Skeletal muscle satellite cell (primary cell): ENCODE results near the gene OR2T11. TPM values are rescaled to one million over a fixed set of nuclear protein-coding genes. Genes with fewer than 3 reads are reported as not detected.
"Not testable (repeated sequence)": the region's sequence is repeated elsewhere in the genome, so short reads cannot be mapped to it uniquely, and the experiment has no call there.

Experiments
- H3K27me3 ChIP-seq: 2 replicates; pipeline ENCODE4 v1.7.0; 2013; ENCODE audit warnings: low read length; ENCODE audit not compliant: control insufficient read depth, insufficient read depth
- H3K36me3 ChIP-seq: 2 replicates; pipeline ENCODE4 v1.7.0; 2013; ENCODE audit warnings: mild to moderate bottlenecking, control low read depth, low read length; ENCODE audit not compliant: insufficient read depth
- H3K4me1 ChIP-seq: 2 replicates; pipeline ENCODE4 v1.7.0; 2013; ENCODE audit warnings: low read length; ENCODE audit not compliant: control insufficient read depth, insufficient read depth
- H3K4me2 ChIP-seq: 2 replicates; pipeline ENCODE4 v1.7.0; 2013; ENCODE audit warnings: mild to moderate bottlenecking, low read length
- H3K4me3 ChIP-seq: 2 replicates; pipeline ENCODE4 v1.7.0; 2013; ENCODE audit warnings: low read length
- H3K9ac ChIP-seq: 2 replicates; pipeline ENCODE4 v1.7.0; 2013; ENCODE audit warnings: mild to moderate bottlenecking, low read depth, low read length, moderate library complexity
- H3K9me3 ChIP-seq: replicated peaks from 2 replicates; pipeline ENCODE4 v1.7.0; 2013; ENCODE audit warnings: mild to moderate bottlenecking, control low read depth, low read length
- small RNA-seq: library from RNA; depleted of rRNA; stranded (forward); fragments of <200 nt; gene quantifications from one replicate; pipeline ENCODE3, GENCODE V24; 2012

The OR2T11 gene

DNA sequence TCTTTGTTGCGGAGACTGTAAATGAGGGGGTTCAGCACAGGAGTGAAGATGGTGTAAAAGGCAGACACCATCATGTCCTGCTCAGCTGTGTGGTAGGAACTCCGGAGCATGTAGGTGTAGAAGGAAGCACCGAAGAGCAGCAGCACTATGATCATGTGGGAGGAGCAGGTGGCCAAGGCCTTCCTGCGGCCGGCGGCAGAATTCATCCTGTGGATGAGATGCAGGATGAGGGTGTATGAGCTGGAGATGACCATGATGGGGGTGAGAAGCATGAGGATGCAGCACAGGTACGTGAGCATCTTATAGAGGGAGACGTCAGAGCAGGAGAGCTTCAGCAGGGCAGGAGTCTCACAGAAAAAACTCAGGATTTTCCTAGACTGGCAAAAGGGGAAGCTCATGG is 61.0 kb downstream of the OR2T11 start:
- H3K4me1 ChIP-seq, H3K36me3 ChIP-seq, H3K4me3 ChIP-seq, H3K9me3 ChIP-seq, H3K4me2 ChIP-seq, H3K9ac ChIP-seq, H3K27me3 ChIP-seq: not testable (repeated sequence)

Small RNA genes within 50 kb of the gene (small RNA-seq; reads per million reads assigned to genes)
- gene RF00019: not detected
